Measurements from ENCODE around the gene TLE4.
A peak's percentile ranks its signal among the peaks of the same experiment; 100 is the strongest.
"Not testable (repeated sequence)": the region's sequence is repeated elsewhere in the genome, so short reads cannot be mapped to it uniquely, and the experiment has no call there.

TLE4 gene

GRCh38 chr9:79571309-79572031 is at the start of gene TLE4:
Gene TLE4 (plus strand): TSS chr9:79571965. CDS start chr9:79572791, 826 bp downstream.
- peak; percentile 100 for DNase-seq (ENCODE audit: low spot score)

GRCh38 chr9:79522793-79523192 is 49.0 kb upstream of the TLE4 start:
- no peak for DNase-seq (ENCODE audit: low spot score)

- no peak for DNase-seq (ENCODE audit: low spot score)
Observed at GRCh38 chr9:79524266-79524665, 47.5 kb upstream of the TLE4 start.

GRCh38 chr9:79526149-79526672 is 45.6 kb upstream of the TLE4 start:
- DNase-seq (ENCODE audit: low spot score) = no peak

GRCh38 chr9:79535534-79535933 is 36.2 kb upstream of the TLE4 start:
- no peak for DNase-seq (ENCODE audit: low spot score)

- no peak for DNase-seq (ENCODE audit: low spot score)
Observed at GRCh38 chr9:79537838-79538237, 33.9 kb upstream of the TLE4 start.

GRCh38 chr9:79542735-79543620 is 28.8 kb upstream of the TLE4 start:
- DNase-seq (ENCODE audit: low spot score) = peak; percentile 75

GRCh38 chr9:79544375-79544774 is 27.4 kb upstream of the TLE4 start:
- not testable (repeated sequence) for DNase-seq (ENCODE audit: low spot score)

GRCh38 chr9:79551586-79551985 is 20.2 kb upstream of the TLE4 start:
- no peak for DNase-seq (ENCODE audit: low spot score)

GRCh38 chr9:79551994-79552393 is 19.8 kb upstream of the TLE4 start:
- DNase-seq (ENCODE audit: low spot score) = no peak

GRCh38 chr9:79555474-79556089 is 16.2 kb upstream of the TLE4 start:
- DNase-seq (ENCODE audit: low spot score) = no peak

- no peak for DNase-seq (ENCODE audit: low spot score)
Observed at GRCh38 chr9:79559495-79560181, 12.1 kb upstream of the TLE4 start.

GRCh38 chr9:79562749-79563386 is 8.9 kb upstream of the TLE4 start:
- DNase-seq (ENCODE audit: low spot score) = no peak

- no peak for DNase-seq (ENCODE audit: low spot score)
Observed at GRCh38 chr9:79564105-79564504, 7.7 kb upstream of the TLE4 start.

GRCh38 chr9:79565245-79565644 is 6.5 kb upstream of the TLE4 start:
- no peak for DNase-seq (ENCODE audit: low spot score)

GRCh38 chr9:79567671-79568098 is 4.1 kb upstream of the TLE4 start:
- DNase-seq (ENCODE audit: low spot score) = no peak

GRCh38 chr9:79568337-79569101 is 3.2 kb upstream of the TLE4 start:
- DNase-seq (ENCODE audit: low spot score) = no peak

- peak; percentile 36 for DNase-seq (ENCODE audit: low spot score)
Observed at GRCh38 chr9:79569814-79570447, 1.8 kb upstream of the TLE4 start.

- DNase-seq (ENCODE audit: low spot score) = peak; percentile 36
Observed at GRCh38 chr9:79570448-79571308, 1.1 kb upstream of the TLE4 start.

Measured in cerebellar cortex (tissue), 1 donor.